ENCODE measurements around the gene MYO5A.

The MYO5A gene

DNA sequence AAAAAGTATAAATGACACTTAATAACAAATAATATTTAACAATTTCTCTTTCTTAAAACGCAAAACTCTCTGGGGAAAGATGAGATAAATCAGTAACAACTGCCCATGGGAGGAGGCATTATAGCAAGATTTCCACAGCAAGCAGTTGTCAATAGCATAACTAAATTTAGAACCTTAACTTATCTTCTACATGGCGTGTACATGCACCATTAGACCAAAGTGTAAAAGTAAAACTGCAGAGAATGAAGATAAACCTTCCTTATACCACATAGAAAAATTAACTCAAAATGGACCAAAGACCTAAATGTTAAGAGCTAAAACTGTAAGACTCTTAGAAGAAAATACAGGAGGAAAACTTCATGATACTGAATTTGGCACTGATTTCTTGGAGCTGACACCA is 39.9 kb downstream of the MYO5A start:
- Histone ChIP-seq H3K9ac (ENCODE audit: low read length) (no peak overlapping the region), H2AFZ (ENCODE audit: low read depth, low read length, severe bottlenecking) (no peak overlapping the region), H3F3A (ENCODE audit: insufficient read depth) (no peaks in the 10 kb centered on the region), H3K4me2 (ENCODE audit: low read depth, low read length, poor library complexity, severe bottlenecking) (no peak overlapping the region), H3K9me3 (ENCODE audit: insufficient read depth, low read length) (no peaks in the 10 kb centered on the region), H3K9me2 (replicated peaks; ENCODE audit: insufficient read depth, low read length) (no peaks in the 10 kb centered on the region), H3K27ac (ENCODE audit: low read depth, low read length) (no peak overlapping the region), H4K20me1 (ENCODE audit: low read depth, low read length) (no peaks in the 10 kb centered on the region; the same call in 1 of the 2 replicates), H3K36me3 (ENCODE audit: low read length) (no peaks in the 10 kb centered on the region), H3K4me3 (ENCODE audit: insufficient read depth, low read length, poor library complexity, severe bottlenecking) (no peak overlapping the region), H3K79me2 (ENCODE audit: insufficient read depth, low read length) (0 out of 2 replicates have a peak, but pooled peaks cover 3% of the 10 kb centered on the region), H3K27me3 (ENCODE audit: low read length) (no peaks in the 10 kb centered on the region)
- TF ChIP-seq EZH2phosphoT487 (conservative IDR thresholded peaks at IDR 0.05; ENCODE audit: low read length): no peak
- TF ChIP-seq, protein P1, sequence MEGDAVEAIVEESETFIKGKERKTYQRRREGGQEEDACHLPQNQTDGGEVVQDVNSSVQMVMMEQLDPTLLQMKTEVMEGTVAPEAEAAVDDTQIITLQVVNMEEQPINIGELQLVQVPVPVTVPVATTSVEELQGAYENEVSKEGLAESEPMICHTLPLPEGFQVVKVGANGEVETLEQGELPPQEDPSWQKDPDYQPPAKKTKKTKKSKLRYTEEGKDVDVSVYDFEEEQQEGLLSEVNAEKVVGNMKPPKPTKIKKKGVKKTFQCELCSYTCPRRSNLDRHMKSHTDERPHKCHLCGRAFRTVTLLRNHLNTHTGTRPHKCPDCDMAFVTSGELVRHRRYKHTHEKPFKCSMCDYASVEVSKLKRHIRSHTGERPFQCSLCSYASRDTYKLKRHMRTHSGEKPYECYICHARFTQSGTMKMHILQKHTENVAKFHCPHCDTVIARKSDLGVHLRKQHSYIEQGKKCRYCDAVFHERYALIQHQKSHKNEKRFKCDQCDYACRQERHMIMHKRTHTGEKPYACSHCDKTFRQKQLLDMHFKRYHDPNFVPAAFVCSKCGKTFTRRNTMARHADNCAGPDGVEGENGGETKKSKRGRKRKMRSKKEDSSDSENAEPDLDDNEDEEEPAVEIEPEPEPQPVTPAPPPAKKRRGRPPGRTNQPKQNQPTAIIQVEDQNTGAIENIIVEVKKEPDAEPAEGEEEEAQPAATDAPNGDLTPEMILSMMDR (IDR thresholded peaks at IDR 0.05; ENCODE audit: insufficient read depth, low read length, poor library complexity, severe bottlenecking): no peak

DNA sequence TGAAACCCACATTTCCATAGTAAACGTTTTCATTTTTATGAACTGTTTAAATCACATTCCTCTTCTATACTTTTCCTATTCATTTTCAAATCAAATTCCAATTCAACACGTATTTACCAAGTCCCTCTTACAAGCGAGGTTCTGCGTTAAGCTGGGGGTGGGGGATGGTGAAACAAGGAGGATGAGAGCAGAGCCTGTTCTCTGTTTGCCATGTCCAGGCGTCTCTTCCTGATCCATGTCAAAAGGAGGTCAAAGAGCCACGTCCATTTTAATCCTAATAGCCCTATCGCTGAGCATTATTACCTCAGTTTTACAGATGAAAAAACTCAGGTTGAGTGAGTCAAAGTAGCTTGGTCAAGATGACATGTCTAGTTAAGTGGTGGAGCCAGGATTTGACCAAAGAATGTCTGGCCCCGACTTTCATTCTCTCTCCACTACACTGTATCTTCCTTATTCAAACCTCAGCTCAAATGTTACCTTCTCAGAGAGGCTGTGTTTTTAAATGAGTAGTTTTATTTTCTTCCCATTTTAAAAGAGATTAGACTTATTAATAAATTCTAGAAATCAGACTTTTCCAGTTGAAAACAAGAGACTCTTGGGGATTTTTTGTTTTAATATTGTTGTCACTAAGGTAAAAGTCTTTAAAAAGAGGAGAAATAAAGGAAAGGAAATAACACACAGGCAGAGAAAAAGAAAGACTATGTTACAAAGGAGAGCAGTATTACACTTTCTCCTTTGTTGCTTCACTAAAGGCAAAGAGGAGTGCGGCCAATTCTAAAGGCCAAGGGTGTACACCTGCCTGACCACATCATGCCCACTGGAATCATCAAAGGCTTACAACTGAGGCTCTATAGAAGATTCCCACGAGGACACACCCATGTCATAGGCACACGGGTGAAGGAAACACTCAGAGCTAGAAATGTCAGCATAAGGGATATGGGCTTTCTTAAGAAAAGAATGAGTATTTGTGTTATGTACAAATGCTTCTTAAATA is 42.4 kb downstream of the MYO5A start:
- H3K4me3 ChIP-seq (ENCODE audit: insufficient read depth, low read length, poor library complexity, severe bottlenecking): no peak overlapping the region
- no peak overlapping the region for H3K27ac ChIP-seq (ENCODE audit: low read depth, low read length)
- no peaks in the 10 kb centered on the region; the same call in 1 of the 2 replicates for H4K20me1 ChIP-seq (ENCODE audit: low read depth, low read length)
- no peaks in the 10 kb centered on the region for H3K9me2 ChIP-seq (replicated peaks; ENCODE audit: insufficient read depth, low read length)
- H3K36me3 ChIP-seq (ENCODE audit: low read length): no peaks in the 10 kb centered on the region
- TF ChIP-seq, protein P1 (IDR thresholded peaks at IDR 0.05; ENCODE audit: insufficient read depth, low read length, poor library complexity, severe bottlenecking): no peak
- TF ChIP-seq EZH2phosphoT487 (conservative IDR thresholded peaks at IDR 0.05; ENCODE audit: low read length): no peak
- H3K4me2 ChIP-seq (ENCODE audit: low read depth, low read length, poor library complexity, severe bottlenecking): no peak overlapping the region
- H3K79me2 ChIP-seq (ENCODE audit: insufficient read depth, low read length): 0 out of 2 replicates have a peak, but pooled peaks cover 3% of the 10 kb centered on the region
- no peaks in the 10 kb centered on the region for H3K27me3 ChIP-seq (ENCODE audit: low read length)
- H2AFZ ChIP-seq (ENCODE audit: low read depth, low read length, severe bottlenecking): no peak overlapping the region
- no peaks in the 10 kb centered on the region for H3F3A ChIP-seq (ENCODE audit: insufficient read depth)
- no peaks in the 10 kb centered on the region for H3K9me3 ChIP-seq (ENCODE audit: insufficient read depth, low read length)
- H3K9ac ChIP-seq (ENCODE audit: low read length): no peak overlapping the region

DNA sequence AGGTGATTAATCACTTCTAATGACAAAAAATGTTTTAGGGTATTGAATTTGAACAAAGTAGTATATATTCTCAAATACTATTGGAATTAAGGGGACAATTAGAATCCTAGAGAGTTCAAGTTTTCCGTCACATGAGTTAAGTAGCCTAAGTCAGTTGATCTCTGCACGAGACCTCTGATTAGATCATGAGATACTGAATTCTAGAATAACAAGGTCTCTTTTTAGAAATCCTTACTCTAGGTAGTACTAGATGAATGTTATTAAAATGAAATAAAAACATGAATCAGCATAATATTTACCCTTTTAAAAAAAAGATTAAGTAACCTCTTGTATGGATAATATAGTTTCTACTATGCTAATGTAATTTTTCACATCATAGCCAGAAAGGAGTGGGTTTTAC is 43.4 kb downstream of the MYO5A start:
- no peaks in the 10 kb centered on the region for H3K9me2 ChIP-seq (replicated peaks; ENCODE audit: insufficient read depth, low read length)
- H3K79me2 ChIP-seq (ENCODE audit: insufficient read depth, low read length): 0 out of 2 replicates have a peak, but pooled peaks cover 3% of the 10 kb centered on the region
- H2AFZ ChIP-seq (ENCODE audit: low read depth, low read length, severe bottlenecking): no peak overlapping the region
- no peak overlapping the region for H3K9ac ChIP-seq (ENCODE audit: low read length)
- no peaks in the 10 kb centered on the region for H3K36me3 ChIP-seq (ENCODE audit: low read length)
- no peak overlapping the region for H3K27ac ChIP-seq (ENCODE audit: low read depth, low read length)
- H3F3A ChIP-seq (ENCODE audit: insufficient read depth): no peaks in the 10 kb centered on the region
- H3K4me3 ChIP-seq (ENCODE audit: insufficient read depth, low read length, poor library complexity, severe bottlenecking): no peak overlapping the region
- H4K20me1 ChIP-seq (ENCODE audit: low read depth, low read length): no peaks in the 10 kb centered on the region; the same call in 1 of the 2 replicates
- no peak overlapping the region for H3K4me2 ChIP-seq (ENCODE audit: low read depth, low read length, poor library complexity, severe bottlenecking)
- H3K27me3 ChIP-seq (ENCODE audit: low read length): no peaks in the 10 kb centered on the region
- TF ChIP-seq, protein P1 (IDR thresholded peaks at IDR 0.05; ENCODE audit: insufficient read depth, low read length, poor library complexity, severe bottlenecking): no peak
- TF ChIP-seq EZH2phosphoT487 (conservative IDR thresholded peaks at IDR 0.05; ENCODE audit: low read length): no peak
- no peaks in the 10 kb centered on the region for H3K9me3 ChIP-seq (ENCODE audit: insufficient read depth, low read length)

All from SU-DHL-6 (cell line).